Astrocyte of the hippocampus (primary cell): ENCODE results near the gene MEGF8.

Source experiments
- DNase-seq: peaks from one replicate; pipeline ENCODE4 v3.0.0; 2011; ENCODE audit warnings: low read depth, low spot score

Gene MEGF8

GRCh38 chr19:42356686-42357085 is 31.3 kb downstream of the MEGF8 start:
- DNase-seq = no peak

- DNase-seq = no peak
Observed at GRCh38 chr19:42357290-42357689, 31.9 kb downstream of the MEGF8 start.

GRCh38 chr19:42360787-42361544 is 35.5 kb downstream of the MEGF8 start:
- peak; percentile 47 for DNase-seq

GRCh38 chr19:42361545-42361910 is 36.1 kb downstream of the MEGF8 start:
- no peak for DNase-seq

GRCh38 chr19:42362342-42362741 is 36.9 kb downstream of the MEGF8 start:
- DNase-seq = no peak

- DNase-seq = no peak
Observed at GRCh38 chr19:42362891-42363440, 37.5 kb downstream of the MEGF8 start.

GRCh38 chr19:42363614-42364346 is 38.3 kb downstream of the MEGF8 start:
- no peak for DNase-seq

GRCh38 chr19:42366673-42367072 is 41.2 kb downstream of the MEGF8 start:
- no peak for DNase-seq

- DNase-seq = no peak
Observed at GRCh38 chr19:42367929-42368328, 42.5 kb downstream of the MEGF8 start.

GRCh38 chr19:42368360-42368759 is 42.9 kb downstream of the MEGF8 start:
- DNase-seq = no peak

GRCh38 chr19:42368765-42369164 is 43.3 kb downstream of the MEGF8 start:
- DNase-seq = no peak

- DNase-seq = no peak
Observed at GRCh38 chr19:42369433-42370067, 44.1 kb downstream of the MEGF8 start.

GRCh38 chr19:42370068-42370520 is 44.7 kb downstream of the MEGF8 start:
- DNase-seq = no peak

- DNase-seq = no peak
Observed at GRCh38 chr19:42370626-42371175, 45.3 kb downstream of the MEGF8 start.

- no peak for DNase-seq
Observed at GRCh38 chr19:42374826-42375376, 49.5 kb downstream of the MEGF8 start.

- no peak for DNase-seq
Observed at GRCh38 chr19:42375415-42376176, 50.2 kb downstream of the MEGF8 start.

- DNase-seq = no peak
Observed at GRCh38 chr19:42376177-42376555, 50.7 kb downstream of the MEGF8 start.

GRCh38 chr19:42378225-42379215 is 53.1 kb downstream of the MEGF8 start:
- DNase-seq = no peak

- no peak for DNase-seq
Observed at GRCh38 chr19:42380155-42380554, 54.7 kb downstream of the MEGF8 start.
